CD4-positive, CD25-positive, alpha-beta regulatory T cell (primary cell): ENCODE results near the gene PHACTR2. TPM values are rescaled to one million over a fixed set of nuclear protein-coding genes. Genes with fewer than 3 reads are reported as not detected.
"Not testable (repeated sequence)": the region's sequence is repeated elsewhere in the genome, so short reads cannot be mapped to it uniquely, and the experiment has no call there.

Experiments
- ATAC-seq, 2 donors: fragments of 150-1000 bp; cut with Tn5 transposase; one replicate each; pipeline ENCODE4 v1.10.0; 2021; ENCODE audit warnings: low read depth in 2 of 2, moderate number of reproducible peaks in 2 of 2, moderate library complexity in 1 of 2
- DNase-seq, 3 donors: peaks; one replicate each; pipeline versions ENCODE4 v3.0.0 to v3.0.0-alpha.2; 2012 to 2022; ENCODE audit warnings: mixed read lengths in 1 of 3
- H3K27ac ChIP-seq: one replicate; pipeline ENCODE4 v1.7.0; 2013; ENCODE audit warnings: mild to moderate bottlenecking, low read length; ENCODE audit not compliant: insufficient read depth, poor library complexity, severe bottlenecking
- H3K27me3 ChIP-seq: one replicate; pipeline ENCODE4 v1.7.0; 2013; ENCODE audit warnings: low read length; ENCODE audit not compliant: control insufficient read depth, insufficient read depth
- H3K36me3 ChIP-seq: one replicate; pipeline ENCODE4 v1.7.0; 2013; ENCODE audit warnings: mild to moderate bottlenecking, low read length, moderate library complexity; ENCODE audit not compliant: control insufficient read depth, insufficient read depth
- H3K4me1 ChIP-seq: 2 replicates; pipeline ENCODE4 v1.7.0; 2013; ENCODE audit warnings: mild to moderate bottlenecking, low read length; ENCODE audit not compliant: insufficient read depth, control insufficient read depth, poor library complexity, severe bottlenecking
- H3K4me3 ChIP-seq: one replicate; pipeline ENCODE4 v1.7.0; 2013; ENCODE audit warnings: low read depth, mild to moderate bottlenecking, low read length, moderate library complexity
- H3K9me3 ChIP-seq, 2 experiments: 1 replicate in 1 of 2; 2 replicates in 1 of 2; pipeline ENCODE4 v1.7.0; 2013; ENCODE audit warnings: low read length in 2 of 2, mild to moderate bottlenecking in 1 of 2, moderate library complexity in 1 of 2; ENCODE audit not compliant: control insufficient read depth in 2 of 2
- H3K27ac Mint-ChIP-seq, 3 donors: one replicate each; pipeline ENCODE4 v1.8.0; 2020 to 2022; ENCODE audit warnings: mild to moderate bottlenecking in 3 of 3, mixed read lengths in 3 of 3, moderate library complexity in 2 of 3
- H3K27me3 Mint-ChIP-seq: one replicate; pipeline ENCODE4 v1.8.0; 2022; ENCODE audit warnings: mild to moderate bottlenecking, mixed read lengths
- H3K36me3 Mint-ChIP-seq: one replicate; pipeline ENCODE4 v1.8.0; 2020; ENCODE audit warnings: mixed read lengths
- H3K4me1 Mint-ChIP-seq, 4 donors: one replicate each; pipeline ENCODE4 v1.8.0; 2020 to 2022; ENCODE audit warnings: mixed read lengths in 4 of 4, mild to moderate bottlenecking in 1 of 4
- H3K4me3 Mint-ChIP-seq, 4 donors: one replicate each; pipeline ENCODE4 v1.8.0; 2020 to 2022; ENCODE audit warnings: mild to moderate bottlenecking in 4 of 4, mixed read lengths in 4 of 4, moderate library complexity in 3 of 4
- H3K9me3 Mint-ChIP-seq, 7 donors: one replicate each; pipeline ENCODE4 v1.8.0; 2020 to 2022; ENCODE audit warnings: mixed read lengths in 7 of 7, mild to moderate bottlenecking in 3 of 7, moderate library complexity in 2 of 7
- polyA plus RNA-seq, 4 donors: library from polyadenylated mRNA; unstranded; fragments of 300-500 nt; fragmentation: Illumina TruSeq; gene quantifications; one replicate each; pipeline ENCODE4 v1.2.3, GENCODE V29; 2021
- total RNA-seq: library from RNA; stranded (reverse); gene quantifications from one replicate; pipeline ENCODE4 v1.2.3, GENCODE V29; 2022

The PHACTR2 gene
- total and polyA plus RNA-seq, 5 donors from 2014 or later = 16.1 to 70.2 (median 29.8) TPM

DNA sequence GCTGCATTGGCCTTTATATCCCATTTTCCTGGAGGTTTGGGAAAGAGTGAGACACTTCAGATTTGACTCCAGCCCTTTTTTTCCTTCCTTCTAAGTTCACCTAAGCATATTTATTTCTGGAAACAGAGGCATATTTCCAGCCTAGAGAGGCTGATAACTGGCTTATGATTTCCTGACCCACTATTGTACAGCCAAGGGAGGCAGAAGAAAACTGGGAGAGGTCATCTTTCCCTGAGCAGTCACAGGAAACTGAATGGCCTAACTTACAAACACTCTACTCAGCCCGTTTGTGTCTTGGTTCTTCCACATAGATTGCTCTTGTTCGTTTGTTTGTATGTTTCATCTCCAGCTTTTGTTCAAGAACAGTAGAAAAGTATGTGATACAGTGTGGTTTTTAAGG lies 101.2 kb downstream of the PHACTR2 start:
- Mint-ChIP-seq H3K9me3 (no peaks in the 10 kb centered on the region), H3K27me3 (no peaks in the 10 kb centered on the region), H3K4me1 (peaks cover 0 to 4% (median 0%) of the 10 kb centered on the region in 4 donors), H3K4me3 (no peak overlapping the region), H3K36me3 (peaks cover 45% of the 10 kb centered on the region), H3K27ac (no peak overlapping the region)
- Histone ChIP-seq H3K27me3 (no peaks in the 10 kb centered on the region), H3K9me3 (no peaks in the 10 kb centered on the region), H3K4me3 (no peak overlapping the region), H3K4me1 (no peaks in the 10 kb centered on the region), H3K36me3 (peaks cover 51% of the 10 kb centered on the region), H3K27ac (no peak overlapping the region)
- no peak for DNase-seq
- no peak for ATAC-seq

GRCh38 chr6:143782481-143782880 lies 104.7 kb downstream of the PHACTR2 start:
- Mint-ChIP-seq H3K27me3 (no peaks in the 10 kb centered on the region), H3K4me3 (no peak overlapping the region), H3K9me3 (peaks cover 0 to 27% (median 3%) of the 10 kb centered on the region in 7 donors), H3K27ac (peak overlapping the region in 1 of 3 donors; percentile 57), H3K4me1 (no peaks in the 10 kb centered on the region), H3K36me3 (peaks cover 59% of the 10 kb centered on the region)
- Histone ChIP-seq H3K4me3 (no peak overlapping the region), H3K27ac (no peak overlapping the region), H3K4me1 (no peaks in the 10 kb centered on the region), H3K27me3 (no peaks in the 10 kb centered on the region), H3K9me3 (peaks cover 7 to 23% of the 10 kb centered on the region in 2 experiments), H3K36me3 (peaks cover 42% of the 10 kb centered on the region)
- no peak for DNase-seq
- ATAC-seq = no peak

DNA sequence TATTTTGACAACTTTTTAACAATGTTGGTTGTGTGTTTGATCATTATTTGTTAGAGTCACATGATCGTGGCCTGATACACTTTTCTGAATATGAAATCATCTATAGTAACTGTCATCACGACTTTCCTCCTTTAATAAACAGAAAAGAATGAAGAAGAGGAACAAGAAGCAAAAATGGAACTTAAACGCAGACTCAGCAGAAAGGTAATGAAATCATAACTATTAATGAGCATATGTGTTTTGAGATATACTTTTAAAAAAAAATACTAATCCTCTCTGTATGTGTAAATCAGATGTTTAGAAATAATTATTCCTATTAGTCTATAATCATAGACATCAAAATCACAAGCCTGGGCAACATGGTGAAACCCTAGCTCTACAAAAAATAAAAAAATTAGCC lies 105.3 kb downstream of the PHACTR2 start:
- ATAC-seq = no peak

GRCh38 chr6:143784316-143784715 lies 106.6 kb downstream of the PHACTR2 start:
- Histone ChIP-seq H3K4me3 (no peak overlapping the region), H3K27ac (no peak overlapping the region), H3K9me3 (peaks cover 7 to 23% of the 10 kb centered on the region in 2 experiments), H3K4me1 (no peaks in the 10 kb centered on the region), H3K36me3 (peaks cover 53% of the 10 kb centered on the region), H3K27me3 (no peaks in the 10 kb centered on the region)
- Mint-ChIP-seq H3K4me1 (no peaks in the 10 kb centered on the region), H3K9me3 (peaks cover 0 to 27% (median 3%) of the 10 kb centered on the region in 7 donors), H3K27ac (no peak overlapping the region), H3K27me3 (no peaks in the 10 kb centered on the region), H3K36me3 (peaks cover 60% of the 10 kb centered on the region), H3K4me3 (no peak overlapping the region)
- ATAC-seq (no peak), DNase-seq (no peak)

More for the DNA sequence above, 105.3 kb downstream of the PHACTR2 start:
- Histone ChIP-seq H3K9me3 (peaks cover 7 to 23% of the 10 kb centered on the region in 2 experiments), H3K27me3 (no peaks in the 10 kb centered on the region), H3K27ac (no peak overlapping the region), H3K4me1 (no peaks in the 10 kb centered on the region), H3K36me3 (peaks cover 48% of the 10 kb centered on the region), H3K4me3 (no peak overlapping the region)
- Mint-ChIP-seq H3K4me3 (no peak overlapping the region), H3K36me3 (peaks cover 61% of the 10 kb centered on the region), H3K27me3 (no peaks in the 10 kb centered on the region), H3K9me3 (peaks cover 0 to 27% (median 3%) of the 10 kb centered on the region in 7 donors), H3K27ac (no peak overlapping the region), H3K4me1 (no peaks in the 10 kb centered on the region)
- no peak for DNase-seq

DNA sequence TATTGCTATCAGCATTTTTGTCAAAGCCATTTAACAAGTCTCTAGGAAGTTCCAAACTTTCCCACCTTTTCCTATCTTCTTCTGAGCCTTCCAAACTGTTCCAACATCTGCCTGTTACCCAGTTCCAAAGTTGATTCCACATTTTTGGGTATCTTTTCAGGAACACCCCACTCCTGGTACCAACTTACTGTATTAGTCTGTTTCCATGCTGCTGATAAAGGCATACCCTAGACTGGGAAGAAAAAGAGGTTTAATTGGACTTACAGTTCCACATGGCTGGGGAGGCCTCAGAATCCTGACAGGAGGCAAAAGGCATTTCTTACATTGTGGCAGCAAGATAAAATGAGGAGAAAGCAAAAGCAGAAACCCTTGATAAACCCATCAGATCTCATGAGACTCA lies 108.6 kb downstream of the PHACTR2 start:
- not testable (repeated sequence) for ATAC-seq, H3K4me1 Mint-ChIP-seq, H3K4me3 Mint-ChIP-seq, H3K27me3 Mint-ChIP-seq, H3K4me3 ChIP-seq, H3K27me3 ChIP-seq, DNase-seq, H3K27ac Mint-ChIP-seq, H3K27ac ChIP-seq, H3K4me1 ChIP-seq
- peaks cover 69% of the 10 kb centered on the region for H3K36me3 Mint-ChIP-seq
- Histone ChIP-seq H3K9me3 (peaks cover 7 to 23% of the 10 kb centered on the region in 2 experiments), H3K36me3 (peaks cover 59% of the 10 kb centered on the region)
- H3K9me3 Mint-ChIP-seq = peaks cover 0 to 27% (median 8%) of the 10 kb centered on the region in 7 donors

GRCh38 chr6:143792402-143793279 lies 114.9 kb downstream of the PHACTR2 start:
- Mint-ChIP-seq H3K36me3 (peaks cover 71% of the 10 kb centered on the region), H3K4me3 (no peak overlapping the region), H3K27me3 (no peaks in the 10 kb centered on the region), H3K9me3 (peaks cover 0 to 6% (median 4%) of the 10 kb centered on the region in 7 donors), H3K4me1 (peaks cover 0 to 5% (median 2%) of the 10 kb centered on the region in 4 donors), H3K27ac (peak overlapping the region in 1 of 3 donors; percentile 26)
- Histone ChIP-seq H3K4me1 (no peaks in the 10 kb centered on the region), H3K9me3 (no peaks in the 10 kb centered on the region), H3K36me3 (peaks cover 49% of the 10 kb centered on the region), H3K27ac (no peak overlapping the region), H3K27me3 (no peaks in the 10 kb centered on the region), H3K4me3 (no peak overlapping the region)
- DNase-seq (no peak), ATAC-seq (no peak)

- no peak overlapping the region for H3K4me3 Mint-ChIP-seq
- peaks cover 2 to 9% (median 5%) of the 10 kb centered on the region in 7 donors for H3K9me3 Mint-ChIP-seq
Measured at GRCh38 chr6:143793280-143793619, 115.5 kb downstream of the PHACTR2 start.

DNA sequence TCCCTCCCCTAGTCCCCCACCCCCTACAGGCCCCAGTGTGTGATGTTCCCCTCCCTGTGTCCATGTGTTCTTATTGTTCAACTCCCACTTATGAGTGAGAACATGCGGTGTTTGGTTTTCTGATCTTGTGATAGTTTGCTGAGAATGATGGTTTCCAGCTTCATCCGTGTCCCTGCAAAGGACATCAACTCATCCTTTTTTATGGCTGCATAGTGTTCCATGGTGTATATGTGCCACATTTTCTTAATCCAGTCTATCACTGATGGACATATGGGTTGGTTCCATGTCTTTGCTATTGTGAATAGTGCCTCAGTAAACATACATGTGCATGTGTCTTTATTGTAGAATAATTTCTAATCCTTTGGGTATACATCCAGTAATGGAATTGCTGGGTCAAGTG lies 118.8 kb downstream of the PHACTR2 start:
- H3K9me3 ChIP-seq, H3K4me3 Mint-ChIP-seq, H3K4me1 Mint-ChIP-seq, H3K27ac Mint-ChIP-seq, H3K27me3 ChIP-seq, DNase-seq, H3K4me3 ChIP-seq, H3K27ac ChIP-seq, H3K27me3 Mint-ChIP-seq, ATAC-seq, H3K4me1 ChIP-seq: not testable (repeated sequence)
- H3K36me3 ChIP-seq = peaks cover 16% of the 10 kb centered on the region
- Mint-ChIP-seq H3K9me3 (peaks cover 2 to 32% (median 12%) of the 10 kb centered on the region in 7 donors), H3K36me3 (peaks cover 74% of the 10 kb centered on the region)

More at GRCh38 chr6:143793280-143793619, 115.5 kb downstream of the PHACTR2 start:
- no peak overlapping the region for H3K27ac ChIP-seq
- DNase-seq (no peak), ATAC-seq (no peak)
- H3K27me3 ChIP-seq = no peaks in the 10 kb centered on the region
- no peak overlapping the region for H3K4me3 ChIP-seq
- no peaks in the 10 kb centered on the region for H3K4me1 ChIP-seq
- Mint-ChIP-seq H3K27me3 (no peaks in the 10 kb centered on the region), H3K27ac (no peak overlapping the region), H3K36me3 (peaks cover 71% of the 10 kb centered on the region), H3K4me1 (peaks cover 0 to 5% (median 2%) of the 10 kb centered on the region in 4 donors)
- H3K9me3 ChIP-seq = no peaks in the 10 kb centered on the region
- peaks cover 44% of the 10 kb centered on the region for H3K36me3 ChIP-seq
